Measurements from ENCODE around the gene SH3BP5L.
"Not testable (repeated sequence)": the region's sequence is repeated elsewhere in the genome, so short reads cannot be mapped to it uniquely, and the experiment has no call there.

The SH3BP5L gene

DNA sequence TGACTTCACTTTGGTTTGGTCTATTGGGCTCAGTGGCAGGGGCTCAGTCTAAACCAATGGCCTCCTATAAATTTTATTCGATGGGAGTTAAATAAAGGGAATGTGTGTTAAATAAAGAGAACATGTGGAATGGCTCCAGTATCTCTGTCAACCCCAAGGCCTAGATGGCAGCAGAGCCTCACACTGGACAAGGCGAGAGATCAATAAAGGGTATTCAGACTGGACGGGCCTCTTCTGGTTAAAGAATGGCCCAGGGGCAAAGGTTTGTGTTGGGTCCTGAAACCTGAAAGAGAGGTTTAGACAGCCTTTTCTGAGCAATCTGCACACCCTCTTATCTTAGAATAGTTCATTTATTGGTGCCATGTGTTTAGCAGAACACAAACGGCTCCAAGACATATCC is 34.7 kb downstream of the SH3BP5L start:
- Histone ChIP-seq H3K4me1 (no peaks in the 10 kb centered on the region), H3K4me3 (no peak overlapping the region), H3K36me3 (no peaks in the 10 kb centered on the region), H3K9me3 (peaks cover 0 to 15% (median 8%) of the 10 kb centered on the region in 3 donors), H3K27me3 (no peaks in the 10 kb centered on the region), H3K27ac (no peak overlapping the region)
- intact Hi-C loops (cut with DNase I; ENCODE audit: low total_unique reads) = no loop called here
- DNase-seq = no peak
- TF ChIP-seq, protein P1, sequence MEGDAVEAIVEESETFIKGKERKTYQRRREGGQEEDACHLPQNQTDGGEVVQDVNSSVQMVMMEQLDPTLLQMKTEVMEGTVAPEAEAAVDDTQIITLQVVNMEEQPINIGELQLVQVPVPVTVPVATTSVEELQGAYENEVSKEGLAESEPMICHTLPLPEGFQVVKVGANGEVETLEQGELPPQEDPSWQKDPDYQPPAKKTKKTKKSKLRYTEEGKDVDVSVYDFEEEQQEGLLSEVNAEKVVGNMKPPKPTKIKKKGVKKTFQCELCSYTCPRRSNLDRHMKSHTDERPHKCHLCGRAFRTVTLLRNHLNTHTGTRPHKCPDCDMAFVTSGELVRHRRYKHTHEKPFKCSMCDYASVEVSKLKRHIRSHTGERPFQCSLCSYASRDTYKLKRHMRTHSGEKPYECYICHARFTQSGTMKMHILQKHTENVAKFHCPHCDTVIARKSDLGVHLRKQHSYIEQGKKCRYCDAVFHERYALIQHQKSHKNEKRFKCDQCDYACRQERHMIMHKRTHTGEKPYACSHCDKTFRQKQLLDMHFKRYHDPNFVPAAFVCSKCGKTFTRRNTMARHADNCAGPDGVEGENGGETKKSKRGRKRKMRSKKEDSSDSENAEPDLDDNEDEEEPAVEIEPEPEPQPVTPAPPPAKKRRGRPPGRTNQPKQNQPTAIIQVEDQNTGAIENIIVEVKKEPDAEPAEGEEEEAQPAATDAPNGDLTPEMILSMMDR (IDR thresholded peaks at IDR 0.05) = no peak

DNA sequence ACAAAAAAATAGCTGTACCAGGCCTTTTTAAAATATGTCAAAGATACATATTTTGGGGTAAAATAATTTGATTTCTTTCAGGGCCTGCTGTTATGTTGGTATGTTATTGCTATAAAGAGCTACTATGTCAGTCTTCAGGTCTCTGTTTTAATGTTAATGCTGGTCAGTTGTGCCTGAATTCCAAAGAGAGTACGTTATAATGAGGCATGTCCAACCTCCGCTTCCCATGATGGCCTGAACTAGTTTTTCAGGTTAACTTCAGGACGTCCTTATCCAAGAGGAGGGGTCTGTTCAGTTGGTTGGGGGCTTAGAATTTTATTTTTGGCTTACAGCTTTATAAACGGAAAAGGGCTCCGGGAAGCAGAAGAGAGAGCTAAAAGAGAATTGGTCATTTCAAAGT is 35.3 kb downstream of the SH3BP5L start:
- H3K4me3 ChIP-seq = no peak overlapping the region
- TF ChIP-seq, protein P1 (IDR thresholded peaks at IDR 0.05) = no peak
- no peaks in the 10 kb centered on the region for H3K36me3 ChIP-seq
- H3K27me3 ChIP-seq = no peaks in the 10 kb centered on the region
- peaks cover 0 to 11% (median 3%) of the 10 kb centered on the region in 3 donors for H3K9me3 ChIP-seq
- H3K4me1 ChIP-seq = no peaks in the 10 kb centered on the region
- intact Hi-C loops (cut with DNase I; ENCODE audit: low total_unique reads) = no loop called here
- DNase-seq = no peak
- H3K27ac ChIP-seq = no peak overlapping the region

DNA sequence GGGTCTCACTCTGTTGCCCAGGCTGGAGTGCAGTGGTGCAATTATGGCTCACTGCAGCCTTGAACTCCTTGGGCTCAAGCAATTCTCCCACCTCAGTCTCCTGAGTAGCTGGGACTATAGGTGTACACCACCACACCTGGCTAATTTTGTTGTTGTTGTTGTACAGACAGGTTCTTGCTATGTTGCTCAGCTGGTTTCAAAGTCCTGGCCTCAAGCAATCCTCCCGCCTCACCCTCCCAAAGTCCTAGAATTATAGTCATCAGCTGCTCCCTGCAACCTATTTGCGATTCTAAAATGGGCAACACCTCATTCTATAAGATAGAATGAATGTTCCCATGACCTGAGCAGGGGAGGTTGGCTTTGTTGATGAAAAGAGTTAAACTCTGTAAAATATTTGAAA is 36.4 kb downstream of the SH3BP5L start:
- intact Hi-C loops (cut with DNase I; ENCODE audit: low total_unique reads); H3K4me1 ChIP-seq; H3K9me3 ChIP-seq: not testable (repeated sequence)

DNA sequence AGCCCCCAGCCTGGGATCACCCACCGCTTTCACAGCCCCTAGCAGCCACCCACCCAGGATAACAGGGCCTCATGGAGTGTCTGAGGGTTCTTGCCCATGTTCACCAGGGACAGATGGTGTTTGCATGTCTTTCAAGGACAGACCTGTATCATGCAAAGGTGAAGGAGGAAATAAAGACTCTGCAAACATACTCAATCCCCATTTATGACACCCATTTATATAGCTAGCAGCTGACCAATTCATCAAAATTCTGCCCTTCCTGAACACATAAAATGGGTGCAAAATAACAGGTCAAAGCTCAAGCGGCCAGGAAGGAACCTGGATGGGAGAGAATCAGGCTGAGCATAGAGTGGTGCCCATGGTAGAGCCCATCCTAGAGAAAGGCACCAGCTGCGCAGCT is 37.4 kb downstream of the SH3BP5L start:
- intact Hi-C loops (cut with DNase I; ENCODE audit: low total_unique reads) = no loop called here
- no peak overlapping the region for H3K4me3 ChIP-seq
- TF ChIP-seq, protein P1 (IDR thresholded peaks at IDR 0.05) = no peak

More for the DNA sequence above, 36.4 kb downstream of the SH3BP5L start:
- not testable (repeated sequence) for H3K27ac ChIP-seq, H3K36me3 ChIP-seq, H3K27me3 ChIP-seq, H3K4me3 ChIP-seq, DNase-seq

DNA sequence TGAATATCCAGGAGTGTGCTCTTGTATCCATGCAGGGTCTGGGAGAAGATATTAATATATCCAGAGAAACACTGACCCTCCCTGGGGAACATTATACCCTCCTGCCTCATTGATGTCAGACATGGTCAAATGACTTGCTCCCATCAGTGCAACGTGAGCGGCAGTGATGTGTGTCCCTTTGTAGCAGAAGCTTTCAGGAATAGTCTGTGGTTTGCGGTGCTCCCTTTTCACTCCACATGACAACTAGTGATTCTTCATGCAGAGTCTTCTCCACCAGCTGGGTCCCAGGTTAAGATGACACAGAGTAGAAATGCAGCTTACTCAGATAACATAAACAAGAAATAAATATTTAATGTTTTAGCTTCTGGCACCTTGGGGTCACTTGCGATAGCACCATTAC is 38.3 kb downstream of the SH3BP5L start:
- H3K36me3 ChIP-seq = no peaks in the 10 kb centered on the region
- no peaks in the 10 kb centered on the region for H3K9me3 ChIP-seq
- no peak overlapping the region for H3K27ac ChIP-seq
- TF ChIP-seq, protein P1 (IDR thresholded peaks at IDR 0.05) = no peak
- H3K27me3 ChIP-seq = no peaks in the 10 kb centered on the region
- DNase-seq = no peak
- no peaks in the 10 kb centered on the region for H3K4me1 ChIP-seq
- H3K4me3 ChIP-seq = no peak overlapping the region
- intact Hi-C loops (cut with DNase I; ENCODE audit: low total_unique reads) = no loop called here

More for the DNA sequence above, 37.4 kb downstream of the SH3BP5L start:
- DNase-seq = no peak
- no peaks in the 10 kb centered on the region for H3K36me3 ChIP-seq
- H3K27ac ChIP-seq = no peak overlapping the region
- no peaks in the 10 kb centered on the region for H3K9me3 ChIP-seq
- no peaks in the 10 kb centered on the region for H3K27me3 ChIP-seq
- no peaks in the 10 kb centered on the region for H3K4me1 ChIP-seq

DNA sequence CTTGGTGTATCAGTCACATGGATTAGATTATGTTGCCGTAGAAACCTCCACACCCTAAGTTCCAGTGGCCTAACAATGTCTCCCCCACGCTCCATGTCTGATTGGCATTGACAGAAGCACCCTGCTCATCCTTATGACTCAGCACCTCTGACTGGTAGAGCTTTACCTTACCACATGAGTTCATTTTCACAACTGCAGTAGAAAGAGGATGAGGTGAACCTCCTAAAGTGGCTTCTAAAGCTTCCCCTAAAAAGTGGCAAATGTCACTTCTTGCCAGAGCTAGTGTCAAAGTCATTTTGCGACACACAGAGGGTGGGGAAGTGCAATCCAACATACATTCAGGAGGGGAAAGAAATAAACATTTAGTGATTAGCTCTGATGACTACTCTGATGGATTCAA is 39.6 kb downstream of the SH3BP5L start:
- TF ChIP-seq, protein P1 (IDR thresholded peaks at IDR 0.05) = no peak
- Histone ChIP-seq H3K36me3 (no peaks in the 10 kb centered on the region), H3K4me3 (no peak overlapping the region), H3K4me1 (no peaks in the 10 kb centered on the region), H3K9me3 (no peaks in the 10 kb centered on the region), H3K27ac (no peak overlapping the region), H3K27me3 (no peaks in the 10 kb centered on the region)
- DNase-seq = no peak
- intact Hi-C loops (cut with DNase I; ENCODE audit: low total_unique reads) = no loop called here

Data from tibial artery (tissue), 4 donors.